GM06990 (cell line): ENCODE measurements around the gene SFRP2.

Experiments used
- DNase-seq: peaks from one replicate; pipeline ENCODE4 v3.0.0-alpha.2; 2011; ENCODE audit not compliant: insufficient read length; ENCODE audit errors: extremely low read depth
- H3K27me3 ChIP-seq: replicated peaks from 2 replicates; pipeline ENCODE4 v1.6.0; 2011; ENCODE audit warnings: low read length; ENCODE audit not compliant: control insufficient read depth, insufficient read depth
- H3K36me3 ChIP-seq: 2 replicates; pipeline ENCODE4 v1.5.1; 2011; ENCODE audit warnings: low read length; ENCODE audit not compliant: control insufficient read depth, insufficient read depth
- H3K4me3 ChIP-seq: replicated peaks from 2 replicates; pipeline ENCODE4 v1.5.1; 2011; ENCODE audit warnings: low read depth, mild to moderate bottlenecking, control low read depth, low read length
- CTCF ChIP-seq: IDR thresholded peaks from 2 replicates; pipeline ENCODE4 v1.5.1; 2011; ENCODE audit warnings: low read length, control low read depth, mild to moderate bottlenecking, inconsistent platforms; ENCODE audit not compliant: insufficient read depth, poor library complexity, severe bottlenecking

SFRP2 gene

GRCh38 chr4:153808175-153808574 is 19.3 kb upstream of the SFRP2 start:
- Histone ChIP-seq H3K27me3 (no peaks in the 10 kb centered on the region), H3K36me3 (no peaks in the 10 kb centered on the region), H3K4me3 (no peak overlapping the region)
- DNase-seq: no peak
- no peak for TF ChIP-seq CTCF

- H3K36me3 ChIP-seq: no peaks in the 10 kb centered on the region
- H3K4me3 ChIP-seq: no peak overlapping the region
- TF ChIP-seq CTCF: no peak
Measured at GRCh38 chr4:153806073-153806472, 17.2 kb upstream of the SFRP2 start.

GRCh38 chr4:153804722-153805121 is 15.8 kb upstream of the SFRP2 start:
- DNase-seq: no peak
- H3K36me3 ChIP-seq: no peaks in the 10 kb centered on the region
- TF ChIP-seq CTCF: no peak
- no peak overlapping the region for H3K4me3 ChIP-seq
- no peaks in the 10 kb centered on the region for H3K27me3 ChIP-seq

More at GRCh38 chr4:153806073-153806472, 17.2 kb upstream of the SFRP2 start:
- DNase-seq: no peak
- H3K27me3 ChIP-seq: no peaks in the 10 kb centered on the region

- TF ChIP-seq CTCF: no peak
- no peaks in the 10 kb centered on the region for H3K27me3 ChIP-seq
- H3K4me3 ChIP-seq: no peak overlapping the region
- H3K36me3 ChIP-seq: no peaks in the 10 kb centered on the region
- DNase-seq: no peak
Measured at GRCh38 chr4:153799694-153800074, 10.8 kb upstream of the SFRP2 start.

- no peak for TF ChIP-seq CTCF
- H3K27me3 ChIP-seq: no peaks in the 10 kb centered on the region
- no peak overlapping the region for H3K4me3 ChIP-seq
- DNase-seq: no peak
- H3K36me3 ChIP-seq: no peaks in the 10 kb centered on the region
Measured at GRCh38 chr4:153798901-153799693, 10.2 kb upstream of the SFRP2 start.
